Small intestine (tissue), 7 donors: ENCODE results near the gene PWWP2A. TPM values are rescaled to one million over a fixed set of nuclear protein-coding genes. Genes with fewer than 3 reads are reported as not detected.
"Not testable (repeated sequence)": the region's sequence is repeated elsewhere in the genome, so short reads cannot be mapped to it uniquely, and the experiment has no call there.

Experiments
- DNase-seq, 2 donors: peaks; one replicate each; pipeline versions ENCODE4 v3.0.0 to v3.0.0-alpha.2; 2013
- FAIRE-seq: peaks from 2 replicates; lab custom pipeline; 2012; peaks lifted over from hg19 to GRCh38; lab: Jason Lieb, UNC
- H3K27ac ChIP-seq, 3 donors: one replicate each; pipeline ENCODE4 v1.5.1; 2013; ENCODE audit warnings: low read length in 2 of 3, mild to moderate bottlenecking in 2 of 3, control low read depth in 1 of 3, inconsistent platforms in 1 of 3, low read depth in 1 of 3, moderate library complexity in 1 of 3
- H3K27me3 ChIP-seq, 3 donors: one replicate each; pipeline ENCODE4 v1.6.1; 2013; ENCODE audit warnings: low read length in 3 of 3, inconsistent platforms in 1 of 3; ENCODE audit not compliant: control insufficient read depth in 3 of 3, insufficient read depth in 3 of 3
- H3K36me3 ChIP-seq, 3 donors: one replicate each; pipeline ENCODE4 v1.6.1; 2013; ENCODE audit warnings: low read length in 3 of 3, inconsistent platforms in 1 of 3, low read depth in 1 of 3, mild to moderate bottlenecking in 1 of 3, moderate library complexity in 1 of 3; ENCODE audit not compliant: control insufficient read depth in 3 of 3, insufficient read depth in 2 of 3
- H3K4me1 ChIP-seq, 3 donors: one replicate each; pipeline ENCODE4 v1.6.1; 2013; ENCODE audit warnings: low read length in 2 of 3, inconsistent platforms in 1 of 3, low read depth in 1 of 3, mild to moderate bottlenecking in 1 of 3, moderate library complexity in 1 of 3; ENCODE audit not compliant: control insufficient read depth in 3 of 3, insufficient read depth in 2 of 3
- H3K4me3 ChIP-seq, 3 donors: one replicate each; pipeline ENCODE4 v1.5.1; 2013; ENCODE audit warnings: low read length in 3 of 3, control low read depth in 1 of 3, inconsistent platforms in 1 of 3, low read depth in 1 of 3, mild to moderate bottlenecking in 1 of 3, moderate library complexity in 1 of 3
- H3K9me3 ChIP-seq, 2 donors: one replicate each; pipeline ENCODE4 v1.6.1; 2013; ENCODE audit warnings: low read depth in 1 of 2, low read length in 1 of 2; ENCODE audit not compliant: control insufficient read depth in 2 of 2, insufficient read depth in 1 of 2
- WGBS, 3 donors: extraction: QIAGEN DNeasy Blood & Tissue Kit; methylation state at CpG; one replicate each; pipeline ENCODE4 v1.1.7; 2013; 5-methylcytosine and 5-hydroxymethylcytosine counted together
- polyA plus RNA-seq, 4 donors: library from polyadenylated mRNA; stranded (reverse) in 3 of 4; unstranded in 1 of 4; fragments of 200-250 nt in 3 of 4; fragments of 120-200 nt in 1 of 4; gene quantifications; one replicate each; pipeline versions ENCODE4 v1.2.1 to v1.2.3, GENCODE V29; 2013
- donor health status: healthy with polysubstance abuse.
- donor health status: control.
- donor health status: control.
- donor health status: Bipolar disorder and iron deficiency.
- donor health status: healthy.

The PWWP2A gene
- polyA plus RNA-seq, 4 donors = 6.8 to 30.2 (median 9.0) TPM

- FAIRE-seq (no peak), DNase-seq (no peak)
- 76 to 87% (median 85%) methylated on average over 3 of the region's 3 CpGs for WGBS, 3 donors
- H3K27ac ChIP-seq = no peak overlapping the region
- peaks cover 0 to 6% (median 0%) of the 10 kb centered on the region in 3 donors for H3K4me1 ChIP-seq
- no peak overlapping the region for H3K4me3 ChIP-seq
- no peaks in the 10 kb centered on the region for H3K9me3 ChIP-seq
- H3K36me3 ChIP-seq = no peaks in the 10 kb centered on the region
- H3K27me3 ChIP-seq = no peaks in the 10 kb centered on the region
Measured at GRCh38 chr5:160151017-160151416, 31.8 kb upstream of the PWWP2A start.

GRCh38 chr5:160150381-160150780 is 31.1 kb upstream of the PWWP2A start:
- H3K36me3 ChIP-seq = no peaks in the 10 kb centered on the region
- no peak for FAIRE-seq
- WGBS, 3 donors = 80 to 85% (median 84%) methylated on average over 3 of the region's 3 CpGs

GRCh38 chr5:160144436-160144835 is 25.2 kb upstream of the PWWP2A start:
- not testable (repeated sequence) for H3K4me1 ChIP-seq, H3K9me3 ChIP-seq, FAIRE-seq, H3K27ac ChIP-seq, H3K27me3 ChIP-seq, H3K4me3 ChIP-seq, DNase-seq, H3K36me3 ChIP-seq
- WGBS, 3 donors = 91 to 95% (median 94%) methylated on average over 7 of the region's 7 CpGs

More at GRCh38 chr5:160150381-160150780, 31.1 kb upstream of the PWWP2A start:
- Histone ChIP-seq H3K9me3 (no peaks in the 10 kb centered on the region), H3K27me3 (no peaks in the 10 kb centered on the region), H3K4me1 (peaks cover 0 to 6% (median 0%) of the 10 kb centered on the region in 3 donors), H3K27ac (no peak overlapping the region), H3K4me3 (no peak overlapping the region)
- no peak for DNase-seq

GRCh38 chr5:160134332-160134731 is 15.1 kb upstream of the PWWP2A start:
- no peak for DNase-seq
- FAIRE-seq = no peak
- WGBS, 3 donors = 96 to 100% (median 98%) methylated on average over 1 of the region's 1 CpG
- Histone ChIP-seq H3K27ac (no peak overlapping the region), H3K9me3 (no peaks in the 10 kb centered on the region), H3K4me1 (peaks cover 0 to 3% (median 0%) of the 10 kb centered on the region in 3 donors), H3K36me3 (no peaks in the 10 kb centered on the region), H3K27me3 (no peaks in the 10 kb centered on the region), H3K4me3 (no peak overlapping the region)

- Histone ChIP-seq H3K27ac (no peak overlapping the region), H3K4me1 (peaks cover 0 to 3% (median 0%) of the 10 kb centered on the region in 3 donors), H3K36me3 (no peaks in the 10 kb centered on the region), H3K27me3 (no peaks in the 10 kb centered on the region), H3K4me3 (no peak overlapping the region), H3K9me3 (no peaks in the 10 kb centered on the region)
- 39 to 62% (median 39%) methylated on average over 4 to 7 of the region's 7 CpGs for WGBS, 3 donors
- DNase-seq = no peak
- no peak for FAIRE-seq
Measured at GRCh38 chr5:160133918-160134304, 14.7 kb upstream of the PWWP2A start.

- no peak overlapping the region for H3K4me3 ChIP-seq
- WGBS, 3 donors = 42 to 48% (median 46%) methylated on average over 31 of the region's 31 CpGs
- peak; percentile 17 to 79 for DNase-seq
- H3K4me1 ChIP-seq = peaks cover 0 to 3% (median 0%) of the 10 kb centered on the region in 3 donors
- H3K27me3 ChIP-seq = no peaks in the 10 kb centered on the region
- no peaks in the 10 kb centered on the region for H3K9me3 ChIP-seq
- no peaks in the 10 kb centered on the region for H3K36me3 ChIP-seq
- FAIRE-seq = no peak
- no peak overlapping the region for H3K27ac ChIP-seq
Measured at GRCh38 chr5:160133071-160133917, 14.0 kb upstream of the PWWP2A start.

- FAIRE-seq = no peak
- WGBS, 3 donors = 89 to 95% (median 92%) methylated on average over 6 of the region's 6 CpGs
- Histone ChIP-seq H3K4me3 (no peak overlapping the region), H3K9me3 (peaks cover 0 to 5% of the 10 kb centered on the region in 2 donors), H3K4me1 (peaks cover 0 to 3% (median 0%) of the 10 kb centered on the region in 3 donors), H3K27ac (no peak overlapping the region), H3K27me3 (no peaks in the 10 kb centered on the region), H3K36me3 (no peaks in the 10 kb centered on the region)
- DNase-seq = no peak
Measured at GRCh38 chr5:160129841-160130240, 10.6 kb upstream of the PWWP2A start.

- Histone ChIP-seq H3K27me3 (no peaks in the 10 kb centered on the region), H3K4me1 (peaks cover 0 to 3% (median 0%) of the 10 kb centered on the region in 3 donors), H3K27ac (no peak overlapping the region), H3K9me3 (peaks cover 0 to 5% of the 10 kb centered on the region in 2 donors), H3K36me3 (no peaks in the 10 kb centered on the region), H3K4me3 (no peak overlapping the region)
- DNase-seq (no peak), FAIRE-seq (no peak)
- 90 to 94% (median 93%) methylated on average over 7 of the region's 7 CpGs for WGBS, 3 donors
Measured at GRCh38 chr5:160128632-160129031, 9.4 kb upstream of the PWWP2A start.
